ENCODE data around the gene CLEC4E.

- no peak for TF ChIP-seq TEAD4 (IDR thresholded peaks at IDR 0.05)
- TF ChIP-seq REST (IDR thresholded peaks at IDR 0.05; ENCODE audit: low read depth): no peak
- no peak for TF ChIP-seq CEBPB (IDR thresholded peaks at IDR 0.05)
- TF ChIP-seq FOXM1 (IDR thresholded peaks at IDR 0.05; ENCODE audit: borderline replicate concordance, low read depth): no peak
These were observed 39.0 kb downstream of the CLEC4E start for GRCh38 chr12:8501720-8502119.
